Adrenal gland (tissue), 12 donors: ENCODE data around the gene PLXDC2. TPM values are rescaled to one million over a fixed set of nuclear protein-coding genes. Genes with fewer than 3 reads are reported as not detected.

Experiments
- DNase-seq, 7 donors: peaks; one replicate each; pipeline ENCODE4 v3.0.0-alpha.2; 2019 to 2020
- H3K27ac ChIP-seq, 5 donors: fragments of 200-600 bp; sonication (generic) in 4 of 5; 1 replicate in 3 of 5; 2 replicates in 2 of 5; pipeline versions ENCODE4 v1.5.1 to v1.8.0; 2016 to 2020; ENCODE audit warnings: mild to moderate bottlenecking in 1 of 5
- H3K27me3 ChIP-seq: fragments of 200-600 bp; 2 replicates; pipeline ENCODE4 v1.8.0; 2021
- H3K36me3 ChIP-seq, 2 donors: fragments of 200-600 bp; replicated peaks in 1 of 2; 1 replicate in 1 of 2; 2 replicates in 1 of 2; pipeline versions ENCODE4 v1.5.1 to v1.8.0; 2018 to 2022
- H3K4me1 ChIP-seq, 2 donors: fragments of 200-600 bp; replicated peaks in 1 of 2; 1 replicate in 1 of 2; 2 replicates in 1 of 2; pipeline versions ENCODE4 v1.5.1 to v1.8.0; 2018 to 2021
- H3K4me3 ChIP-seq, 4 donors: fragments of 200-600 bp; sonication (generic) in 3 of 4; one replicate each; pipeline ENCODE4 v1.5.1; 2016 to 2018
- H3K9me3 ChIP-seq, 3 donors: fragments of 200-600 bp; sonication (generic) in 1 of 3; replicated peaks in 1 of 3; 1 replicate in 2 of 3; 2 replicates in 1 of 3; pipeline versions ENCODE4 v1.5.1 to v1.8.0; 2016 to 2021
- POLR2A ChIP-seq, 2 donors: fragments of 450-650 bp; IDR thresholded peaks; one replicate each; pipeline ENCODE4 v1.6.1; 2017; ENCODE audit warnings: antibody characterized with exemption in 2 of 2, mild to moderate bottlenecking in 2 of 2, moderate library complexity in 1 of 2
- WGBS, 4 donors: extraction: QIAGEN DNeasy Blood & Tissue Kit in 2 of 4; methylation state at CpG; one replicate each; pipeline versions ENCODE4 v1.1.5 to v1.1.7; 2013 to 2017; 5-methylcytosine and 5-hydroxymethylcytosine counted together
- intact Hi-C, 2 donors: fragments of 100-400 bp; cut with DNase I; formaldehyde crosslinking; loops; one replicate each; pipeline versions ENCODE4 v1.14.1 to v1.15.0; 2022 to 2023
- polyA plus RNA-seq, 3 donors: library from polyadenylated mRNA; stranded (reverse); fragments of 200-250 nt in 2 of 3; fragments of 350-450 nt in 1 of 3; fragmentation: Illumina TruSeq in 1 of 3; extraction: RNeasy Lipid Tissue Mini Kit (QIAGEN cat#74804) in 1 of 3; gene quantifications; one replicate each; pipeline ENCODE4 v1.2.3, GENCODE V29; 2013 to 2014
- total RNA-seq, 9 donors: library from RNA; depleted of rRNA in 4 of 9; stranded (reverse); fragments of >200 nt in 4 of 9; fragments of 120-200 nt in 1 of 9; fragmentation: NEBNext Ultra II Directional in 1 of 9; extraction: Animal tissue kit (Norgen Biotek cat#: 25700) in 1 of 9; gene quantifications; one replicate each; pipeline versions ENCODE4 v1.1.0 to v1.2.4, GENCODE V29; 2013 to 2023
- TF ChIP-seq, protein P1 (sequence below), 6 experiments: fragments of 450-650 bp in 4 of 6; fragments of 200-600 bp in 2 of 6; sonication (generic) in 1 of 6; IDR thresholded peaks; 1 replicate in 5 of 6; 2 replicates in 1 of 6; pipeline versions ENCODE4 v1.5.1 to v1.8.0; 2016 to 2021; ENCODE audit warnings: antibody characterized with exemption in 6 of 6, mild to moderate bottlenecking in 2 of 6, moderate library complexity in 1 of 6
- donor health status: healthy with polysubstance abuse.
- donor health status: Bipolar disorder and iron deficiency.
- donor health status: DM: yes; HTN: yes; CAD: no.
- donor health status: DM: no; HTN: no; CAD: no.
- donor health status: DM: no; HTN: no; CAD: no.
- donor health status: DM: yes; HTN: yes; CAD: no.

Gene PLXDC2
- total and polyA plus RNA-seq, 12 donors, result 12.1 to 127 (median 75.1) TPM

DNA sequence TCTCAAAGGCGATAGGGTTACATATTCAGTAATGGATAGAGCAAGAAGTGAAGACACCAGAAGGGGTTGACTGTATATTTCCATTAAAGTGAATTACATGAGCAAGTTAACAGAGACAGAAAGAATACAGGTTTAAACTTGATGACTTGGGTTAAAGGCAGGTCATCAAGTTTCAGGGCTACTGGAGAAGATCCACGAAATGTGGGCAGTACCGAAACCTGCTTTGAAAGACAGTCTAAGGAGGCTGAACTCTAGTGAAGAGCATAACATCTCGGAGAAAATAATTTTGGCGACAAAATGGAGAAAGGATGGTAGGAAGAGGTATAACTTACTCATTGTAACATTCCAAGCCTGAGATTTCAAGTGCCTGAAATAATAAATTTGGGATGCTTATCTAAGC lies 26.6 kb upstream of the PLXDC2 start:
- H3K27me3 ChIP-seq, result no peaks in the 10 kb centered on the region
- TF ChIP-seq, protein P1, sequence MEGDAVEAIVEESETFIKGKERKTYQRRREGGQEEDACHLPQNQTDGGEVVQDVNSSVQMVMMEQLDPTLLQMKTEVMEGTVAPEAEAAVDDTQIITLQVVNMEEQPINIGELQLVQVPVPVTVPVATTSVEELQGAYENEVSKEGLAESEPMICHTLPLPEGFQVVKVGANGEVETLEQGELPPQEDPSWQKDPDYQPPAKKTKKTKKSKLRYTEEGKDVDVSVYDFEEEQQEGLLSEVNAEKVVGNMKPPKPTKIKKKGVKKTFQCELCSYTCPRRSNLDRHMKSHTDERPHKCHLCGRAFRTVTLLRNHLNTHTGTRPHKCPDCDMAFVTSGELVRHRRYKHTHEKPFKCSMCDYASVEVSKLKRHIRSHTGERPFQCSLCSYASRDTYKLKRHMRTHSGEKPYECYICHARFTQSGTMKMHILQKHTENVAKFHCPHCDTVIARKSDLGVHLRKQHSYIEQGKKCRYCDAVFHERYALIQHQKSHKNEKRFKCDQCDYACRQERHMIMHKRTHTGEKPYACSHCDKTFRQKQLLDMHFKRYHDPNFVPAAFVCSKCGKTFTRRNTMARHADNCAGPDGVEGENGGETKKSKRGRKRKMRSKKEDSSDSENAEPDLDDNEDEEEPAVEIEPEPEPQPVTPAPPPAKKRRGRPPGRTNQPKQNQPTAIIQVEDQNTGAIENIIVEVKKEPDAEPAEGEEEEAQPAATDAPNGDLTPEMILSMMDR (IDR thresholded peaks at IDR 0.05), result no peak
- TF ChIP-seq POLR2A (IDR thresholded peaks at IDR 0.05), result no peak
- no peak overlapping the region for H3K27ac ChIP-seq
- intact Hi-C loops, result loop anchor here in 1 of 2 donors (10.0 kb wide), 1 partner anchor 375 kb away; no protein-coding TSS in a partner anchor
- no peaks in the 10 kb centered on the region for H3K36me3 ChIP-seq
- no peak for DNase-seq
- H3K4me1 ChIP-seq, result peaks cover 0 to 6% of the 10 kb centered on the region in 2 donors
- WGBS, 4 donors, result 94 to 97% (median 97%) methylated on average over 5 of the region's 5 CpGs
- H3K4me3 ChIP-seq, result no peak overlapping the region
- H3K9me3 ChIP-seq, result no peaks in the 10 kb centered on the region

DNA sequence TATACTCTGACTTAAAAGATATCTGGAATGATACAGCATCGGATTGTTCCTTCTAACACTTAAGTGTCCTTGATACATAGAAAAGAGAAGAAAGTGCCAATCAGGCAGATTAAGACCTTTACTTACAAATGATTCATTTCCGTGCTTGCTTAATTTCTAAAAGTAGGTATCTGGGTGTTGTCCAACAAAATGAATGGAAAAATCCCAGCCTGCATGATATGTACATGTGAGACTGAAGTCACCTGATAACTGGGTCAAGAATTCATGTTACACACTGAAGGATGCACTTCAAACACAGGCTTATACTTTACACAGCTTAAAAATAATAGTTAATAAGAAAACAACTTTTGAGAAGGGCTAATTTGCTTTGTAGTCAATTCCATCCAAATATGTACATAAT lies 25.2 kb upstream of the PLXDC2 start:
- Histone ChIP-seq H3K4me3 (no peak overlapping the region), H3K27ac (no peak overlapping the region), H3K36me3 (no peaks in the 10 kb centered on the region), H3K4me1 (peaks cover 0 to 6% of the 10 kb centered on the region in 2 donors), H3K27me3 (no peaks in the 10 kb centered on the region), H3K9me3 (no peaks in the 10 kb centered on the region)
- intact Hi-C loops, result no loop called here
- no peak for DNase-seq
- TF ChIP-seq POLR2A (IDR thresholded peaks at IDR 0.05), result no peak
- TF ChIP-seq, protein P1 (IDR thresholded peaks at IDR 0.05), result no peak
- WGBS, 4 donors, result 37 to 61% (median 56%) methylated on average over 2 of the region's 2 CpGs

DNA sequence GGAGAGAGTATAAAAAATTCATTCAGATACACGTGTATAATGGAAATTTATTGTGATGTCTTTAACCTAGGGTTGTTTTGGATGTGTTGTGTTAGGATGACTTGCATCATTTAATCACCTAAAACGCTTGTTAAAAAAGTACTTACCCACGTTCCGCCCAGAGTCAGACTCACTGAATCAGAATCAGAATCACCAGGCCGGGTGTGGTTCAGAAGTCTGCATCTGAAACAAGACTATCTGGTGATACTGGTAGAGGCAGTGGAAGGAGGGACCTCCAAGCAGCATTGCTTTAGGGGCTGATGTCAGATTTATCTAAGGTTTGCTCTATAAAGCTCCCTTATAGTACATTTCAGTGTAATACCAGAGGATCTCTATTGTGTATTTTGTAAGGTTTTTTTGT lies 20.5 kb upstream of the PLXDC2 start:
- no peak overlapping the region for H3K4me3 ChIP-seq
- H3K4me1 ChIP-seq, result peaks cover 0 to 6% of the 10 kb centered on the region in 2 donors
- WGBS, 4 donors, result 87 to 92% (median 90%) methylated on average over 5 of the region's 5 CpGs
- no peak for TF ChIP-seq POLR2A (IDR thresholded peaks at IDR 0.05)
- TF ChIP-seq, protein P1 (IDR thresholded peaks at IDR 0.05), result no peak
- no peak for DNase-seq
- H3K36me3 ChIP-seq, result no peaks in the 10 kb centered on the region
- no peaks in the 10 kb centered on the region for H3K27me3 ChIP-seq
- intact Hi-C loops, result no loop called here
- H3K9me3 ChIP-seq, result no peaks in the 10 kb centered on the region
- no peak overlapping the region for H3K27ac ChIP-seq

DNA sequence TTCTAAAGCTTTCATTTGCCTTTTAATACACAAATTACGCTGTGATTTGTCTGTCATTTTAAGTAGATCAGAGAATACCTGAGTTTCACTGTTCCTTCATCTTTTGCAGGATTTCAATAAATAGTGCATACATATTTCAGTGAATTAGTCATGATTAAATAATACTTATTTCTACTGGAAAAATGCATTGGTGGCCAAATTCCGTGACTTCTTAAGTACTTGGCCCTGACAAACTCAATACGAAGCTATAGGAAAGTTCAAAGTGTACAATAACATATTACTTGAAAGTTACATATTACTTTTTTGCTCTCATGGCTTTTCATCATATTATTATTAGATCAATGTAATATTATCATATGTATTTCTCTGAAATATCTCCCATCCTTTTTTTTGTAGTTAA lies 16.1 kb upstream of the PLXDC2 start:
- H3K27ac ChIP-seq, result no peak overlapping the region
- no peaks in the 10 kb centered on the region for H3K9me3 ChIP-seq
- TF ChIP-seq, protein P1 (IDR thresholded peaks at IDR 0.05), result no peak
- no peak for TF ChIP-seq POLR2A (IDR thresholded peaks at IDR 0.05)
- DNase-seq, result no peak
- H3K36me3 ChIP-seq, result no peaks in the 10 kb centered on the region
- H3K4me3 ChIP-seq, result no peak overlapping the region
- H3K4me1 ChIP-seq, result no peaks in the 10 kb centered on the region
- WGBS, 4 donors, result 85 to 92% (median 86%) methylated on average over 3 of the region's 3 CpGs
- intact Hi-C loops, result no loop called here
- no peaks in the 10 kb centered on the region for H3K27me3 ChIP-seq
